HG02852 (cell line): ENCODE measurements around the gene PPP6C.
"Not testable (repeated sequence)": the region's sequence is repeated elsewhere in the genome, so short reads cannot be mapped to it uniquely, and the experiment has no call there.

Experiments
- ATAC-seq: cut with Tn5 transposase; IDR thresholded peaks from one replicate; pipeline ENCODE4 v1.9.1; 2021; ENCODE audit warnings: mild to moderate bottlenecking, moderate library complexity; ENCODE audit not compliant: unreplicated experiment

Gene PPP6C

GRCh38 chr9:125183054-125183453 is 6.5 kb downstream of the PPP6C start:
- no peak for ATAC-seq

GRCh38 chr9:125181756-125182155 is 7.8 kb downstream of the PPP6C start:
- not testable (repeated sequence) for ATAC-seq

- no peak for ATAC-seq
Observed at GRCh38 chr9:125180876-125181275, 8.7 kb downstream of the PPP6C start.

- not testable (repeated sequence) for ATAC-seq
Observed at GRCh38 chr9:125179776-125180175, 9.8 kb downstream of the PPP6C start.

- no peak for ATAC-seq
Observed at GRCh38 chr9:125177888-125178287, 11.7 kb downstream of the PPP6C start.

GRCh38 chr9:125176636-125177035 is 13.0 kb downstream of the PPP6C start:
- ATAC-seq: no peak

GRCh38 chr9:125172031-125172755 is 17.4 kb downstream of the PPP6C start:
- ATAC-seq: no peak

GRCh38 chr9:125169895-125170294 is 19.7 kb downstream of the PPP6C start:
- no peak for ATAC-seq

- ATAC-seq: no peak
Observed at GRCh38 chr9:125166762-125167161, 22.8 kb downstream of the PPP6C start.

GRCh38 chr9:125162891-125163290 is 26.7 kb downstream of the PPP6C start:
- not testable (repeated sequence) for ATAC-seq

GRCh38 chr9:125161284-125161918 is 28.2 kb downstream of the PPP6C start:
- ATAC-seq: no peak

GRCh38 chr9:125160750-125161149 is 28.9 kb downstream of the PPP6C start:
- ATAC-seq: no peak

GRCh38 chr9:125156551-125156950 is 33.1 kb downstream of the PPP6C start:
- ATAC-seq: no peak

- ATAC-seq: no peak
Observed at GRCh38 chr9:125153712-125154367, 35.8 kb downstream of the PPP6C start.

- ATAC-seq: no peak
Observed at GRCh38 chr9:125151730-125152129, 37.9 kb downstream of the PPP6C start.

GRCh38 chr9:125150349-125151245 is 39.0 kb downstream of the PPP6C start:
- no peak for ATAC-seq

GRCh38 chr9:125147401-125147951 is 42.1 kb downstream of the PPP6C start:
- no peak for ATAC-seq

GRCh38 chr9:125146247-125146646 is 43.4 kb downstream of the PPP6C start:
- no peak for ATAC-seq

GRCh38 chr9:125145425-125145824 is 44.2 kb downstream of the PPP6C start:
- ATAC-seq: no peak

GRCh38 chr9:125143377-125144090 is 46.1 kb downstream of the PPP6C start, which contains the start of gene SCAI:
Gene SCAI (minus strand): TSS chr9:125143528. CDS start chr9:125143437, 91 bp downstream.
- peak; percentile 99 for ATAC-seq
